Measurements from ENCODE around the gene YY1.

DNA sequence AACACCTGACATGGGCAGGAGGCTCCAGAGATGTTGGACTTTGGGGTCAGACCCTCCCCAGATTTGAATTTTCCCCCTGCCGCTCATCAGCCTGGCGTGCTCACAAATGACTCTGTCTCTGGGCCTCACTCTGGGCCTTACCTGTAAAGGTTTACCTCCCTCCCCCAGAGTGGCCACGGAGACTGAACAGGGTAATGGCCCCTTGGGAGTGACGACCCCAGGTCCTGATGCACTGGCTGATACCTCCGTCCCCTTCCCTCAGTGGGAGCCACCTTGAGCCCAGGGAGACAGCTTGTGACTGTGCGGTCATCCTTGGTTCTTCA, 60.3 kb downstream of the YY1 start:
- TF ChIP-seq, protein P1, sequence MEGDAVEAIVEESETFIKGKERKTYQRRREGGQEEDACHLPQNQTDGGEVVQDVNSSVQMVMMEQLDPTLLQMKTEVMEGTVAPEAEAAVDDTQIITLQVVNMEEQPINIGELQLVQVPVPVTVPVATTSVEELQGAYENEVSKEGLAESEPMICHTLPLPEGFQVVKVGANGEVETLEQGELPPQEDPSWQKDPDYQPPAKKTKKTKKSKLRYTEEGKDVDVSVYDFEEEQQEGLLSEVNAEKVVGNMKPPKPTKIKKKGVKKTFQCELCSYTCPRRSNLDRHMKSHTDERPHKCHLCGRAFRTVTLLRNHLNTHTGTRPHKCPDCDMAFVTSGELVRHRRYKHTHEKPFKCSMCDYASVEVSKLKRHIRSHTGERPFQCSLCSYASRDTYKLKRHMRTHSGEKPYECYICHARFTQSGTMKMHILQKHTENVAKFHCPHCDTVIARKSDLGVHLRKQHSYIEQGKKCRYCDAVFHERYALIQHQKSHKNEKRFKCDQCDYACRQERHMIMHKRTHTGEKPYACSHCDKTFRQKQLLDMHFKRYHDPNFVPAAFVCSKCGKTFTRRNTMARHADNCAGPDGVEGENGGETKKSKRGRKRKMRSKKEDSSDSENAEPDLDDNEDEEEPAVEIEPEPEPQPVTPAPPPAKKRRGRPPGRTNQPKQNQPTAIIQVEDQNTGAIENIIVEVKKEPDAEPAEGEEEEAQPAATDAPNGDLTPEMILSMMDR (IDR thresholded peaks at IDR 0.05; ENCODE audit: low read depth, low read length): no peak
- no peak for TF ChIP-seq MAX (IDR thresholded peaks at IDR 0.05; ENCODE audit: low read depth, low read length)
